MM.1S (cell line): ENCODE results near the gene NAA80.

Experiments used
- DNase-seq: peaks from one replicate; pipeline ENCODE4 v3.0.0-alpha.2; 2015
- H2AFZ ChIP-seq: fragments of 300-600 bp; sonication (generic); 2 replicates; pipeline ENCODE4 v1.6.0; 2016; ENCODE audit warnings: antibody characterized with exemption, low read length
- H3F3A ChIP-seq: fragments of 300-600 bp; sonication (generic); 2 replicates; pipeline ENCODE4 v1.6.1; 2016; ENCODE audit warnings: mild to moderate bottlenecking, antibody characterized with exemption, low read length, moderate library complexity, mixed read lengths; ENCODE audit not compliant: insufficient read depth
- H3K27ac ChIP-seq: fragments of 300-600 bp; sonication (generic); 2 replicates; pipeline ENCODE4 v1.5.1; 2016; ENCODE audit warnings: mild to moderate bottlenecking, low read length
- H3K27me3 ChIP-seq: fragments of 300-600 bp; sonication (generic); replicated peaks from 2 replicates; pipeline ENCODE4 v1.6.0; 2016; ENCODE audit warnings: low read length; ENCODE audit not compliant: insufficient read depth
- H3K36me3 ChIP-seq: fragments of 300-600 bp; sonication (generic); replicated peaks from 2 replicates; pipeline ENCODE4 v1.6.1; 2016; ENCODE audit warnings: mild to moderate bottlenecking, low read length, mixed read lengths; ENCODE audit not compliant: insufficient read depth
- H3K4me1 ChIP-seq: fragments of 300-600 bp; sonication (generic); 2 replicates; pipeline ENCODE4 v1.6.1; 2016; ENCODE audit warnings: low read length, mixed read lengths
- H3K4me2 ChIP-seq: fragments of 300-600 bp; sonication (generic); 2 replicates; pipeline ENCODE4 v1.6.0; 2016; ENCODE audit warnings: low read depth, low read length
- H3K4me3 ChIP-seq: fragments of 300-600 bp; sonication (generic); 2 replicates; pipeline ENCODE4 v1.5.1; 2016; ENCODE audit warnings: low read length, mixed read lengths
- H3K79me2 ChIP-seq: fragments of 300-600 bp; sonication (generic); 2 replicates; pipeline ENCODE4 v1.6.1; 2016; ENCODE audit warnings: mixed run types, low read length, mixed read lengths
- H3K9ac ChIP-seq: fragments of 300-600 bp; sonication (generic); 2 replicates; pipeline ENCODE4 v1.6.1; 2016; ENCODE audit warnings: low read length, mixed read lengths
- H3K9me2 ChIP-seq: fragments of 300-600 bp; sonication (generic); replicated peaks from 2 replicates; pipeline ENCODE4 v1.6.1; 2016; ENCODE audit warnings: mild to moderate bottlenecking, low read length, mixed read lengths; ENCODE audit not compliant: insufficient read depth
- H3K9me3 ChIP-seq: fragments of 300-600 bp; sonication (generic); replicated peaks from 2 replicates; pipeline ENCODE4 v1.6.1; 2016; ENCODE audit warnings: mild to moderate bottlenecking, low read length, mixed read lengths; ENCODE audit not compliant: insufficient read depth
- H4K20me1 ChIP-seq: fragments of 300-600 bp; sonication (generic); 2 replicates; pipeline ENCODE4 v1.6.1; 2016; ENCODE audit warnings: mild to moderate bottlenecking, low read length, moderate library complexity, mixed read lengths; ENCODE audit not compliant: insufficient read depth
- CTCF ChIP-seq: fragments of 300-600 bp; sonication (generic); IDR thresholded peaks from 2 replicates; pipeline ENCODE4 v1.5.1; 2016; ENCODE audit warnings: antibody characterized with exemption, low read length, mixed read lengths
- EZH2 ChIP-seq: fragments of 300-600 bp; sonication (generic); optimal IDR thresholded peaks from 2 replicates; pipeline ENCODE3; 2017; ENCODE audit warnings: low read depth, mild to moderate bottlenecking, antibody characterized with exemption, low read length, mixed read lengths
- EZH2phosphoT487 ChIP-seq: fragments of 300-600 bp; sonication (generic); IDR thresholded peaks from 2 replicates; pipeline ENCODE4 v1.6.1; 2018; ENCODE audit warnings: antibody characterized with exemption, low read length

The NAA80 gene

GRCh38 chr3:50299638-50299928 lies 378 bp upstream of the NAA80 start:
- Histone ChIP-seq H3K9me2 (no peaks in the 10 kb centered on the region), H3K27me3 (no peaks in the 10 kb centered on the region), H3K4me3 (peak overlapping the region; percentile 72), H3F3A (peaks cover 4% of the 10 kb centered on the region; the same call in 1 of the 2 replicates), H3K79me2 (peaks cover 11% of the 10 kb centered on the region; the same call in 1 of the 2 replicates), H3K36me3 (no peaks in the 10 kb centered on the region), H3K9me3 (no peaks in the 10 kb centered on the region), H3K27ac (peak overlapping the region; percentile 55; the same call in 1 of the 2 replicates), H2AFZ (peak overlapping the region; percentile 87), H3K4me2 (peak overlapping the region; percentile 94), H3K9ac (peak overlapping the region; percentile 80), H4K20me1 (no peaks in the 10 kb centered on the region), H3K4me1 (peaks cover 12% of the 10 kb centered on the region; the same call in 1 of the 2 replicates)
- TF ChIP-seq EZH2 (no peak), CTCF (no peak), EZH2phosphoT487 (no peak)
- DNase-seq = no peak

- no peak overlapping the region for H3K27ac ChIP-seq
- no peaks in the 10 kb centered on the region for H3K27me3 ChIP-seq
- no peaks in the 10 kb centered on the region for H3K9me3 ChIP-seq
- H3F3A ChIP-seq = peaks cover 4% of the 10 kb centered on the region; the same call in 1 of the 2 replicates
- H3K9me2 ChIP-seq = no peaks in the 10 kb centered on the region
- peak overlapping the region; percentile 99 for H3K4me2 ChIP-seq
- no peak for DNase-seq
- peaks cover 12% of the 10 kb centered on the region; the same call in 1 of the 2 replicates for H3K4me1 ChIP-seq
- H2AFZ ChIP-seq = peak overlapping the region; percentile 98; the same call in 1 of the 2 replicates
- TF ChIP-seq EZH2phosphoT487 = no peak
- no peak for TF ChIP-seq EZH2
- no peak for TF ChIP-seq CTCF
- peak overlapping the region; percentile 98 for H3K4me3 ChIP-seq
- peaks cover 11% of the 10 kb centered on the region; the same call in 1 of the 2 replicates for H3K79me2 ChIP-seq
- peak overlapping the region; percentile 86 for H3K9ac ChIP-seq
- no peaks in the 10 kb centered on the region for H3K36me3 ChIP-seq
- H4K20me1 ChIP-seq = no peaks in the 10 kb centered on the region
These were observed 1.1 kb downstream of the NAA80 start for GRCh38 chr3:50297896-50298725.

GRCh38 chr3:50297384-50297775 lies 1.8 kb downstream of the NAA80 start:
- no peak overlapping the region for H2AFZ ChIP-seq
- H3K27ac ChIP-seq = no peak overlapping the region
- no peak overlapping the region for H3K9ac ChIP-seq
- no peaks in the 10 kb centered on the region for H4K20me1 ChIP-seq
- H3K27me3 ChIP-seq = no peaks in the 10 kb centered on the region
- H3K4me3 ChIP-seq = no peak overlapping the region
- no peak for DNase-seq
- TF ChIP-seq EZH2phosphoT487 (no peak), CTCF (no peak), EZH2 (no peak)
- no peaks in the 10 kb centered on the region for H3K9me2 ChIP-seq
- H3K4me2 ChIP-seq = no peak overlapping the region
- no peaks in the 10 kb centered on the region for H3K36me3 ChIP-seq
- peaks cover 4% of the 10 kb centered on the region; the same call in 1 of the 2 replicates for H3F3A ChIP-seq
- peaks cover 11% of the 10 kb centered on the region; the same call in 1 of the 2 replicates for H3K79me2 ChIP-seq
- no peaks in the 10 kb centered on the region for H3K9me3 ChIP-seq
- peaks cover 17% of the 10 kb centered on the region for H3K4me1 ChIP-seq
